H1 (cell line): Measurements from ENCODE around the gene IFNA14.

Experiments
- CHD2 ChIP-seq: IDR thresholded peaks from 2 replicates; pipeline ENCODE4 v1.6.1; 2012; ENCODE audit warnings: low read length, improper control_type of control experiment
- CTCF ChIP-seq, 3 experiments: IDR thresholded peaks; 1 replicate in 2 of 3; 2 replicates in 1 of 3; pipeline versions ENCODE4 v1.5.1 to v1.6.1; 2011; ENCODE audit warnings: low read length in 3 of 3, mild to moderate bottlenecking in 3 of 3, inconsistent platforms in 2 of 3, low read depth in 1 of 3, moderate library complexity in 1 of 3; ENCODE audit not compliant: insufficient read depth in 1 of 3; ENCODE audit errors: control extremely low read depth in 1 of 3
- EP300 ChIP-seq, 2 experiments: IDR thresholded peaks; 1 replicate in 1 of 2; 2 replicates in 1 of 2; pipeline ENCODE4 v1.6.1; 2011 to 2012; ENCODE audit warnings: low read depth in 2 of 2, low read length in 2 of 2, mild to moderate bottlenecking in 2 of 2, borderline replicate concordance in 1 of 2, inconsistent platforms in 1 of 2, moderate library complexity in 1 of 2
- HDAC2 ChIP-seq, 2 experiments: fragments of 300-600 bp in 1 of 2; sonication (generic) in 1 of 2; IDR thresholded peaks; 2 replicates each; pipeline ENCODE4 v1.6.1; 2011 to 2012; ENCODE audit warnings: low read depth in 2 of 2, low read length in 2 of 2, mild to moderate bottlenecking in 2 of 2, moderate library complexity in 2 of 2, borderline replicate concordance in 1 of 2, inconsistent platforms in 1 of 2
- KDM1A ChIP-seq: fragments of 200-600, 300-600 bp; sonication (generic); IDR thresholded peaks from 2 replicates; pipeline ENCODE4 v1.7.1; 2016; ENCODE audit warnings: mild to moderate bottlenecking, low read length, borderline replicate concordance
- MAX ChIP-seq: IDR thresholded peaks from 2 replicates; pipeline ENCODE4 v1.6.1; 2012; ENCODE audit warnings: inconsistent platforms
- POLR2A ChIP-seq, 2 experiments: IDR thresholded peaks; 1 replicate in 1 of 2; 2 replicates in 1 of 2; pipeline ENCODE4 v1.6.1; 2011; ENCODE audit warnings: low read depth in 2 of 2, low read length in 2 of 2, mild to moderate bottlenecking in 2 of 2; ENCODE audit errors: control extremely low read depth in 1 of 2
- SUZ12 ChIP-seq: fragments of 200-600 bp; sonication (generic); IDR thresholded peaks from 2 replicates; pipeline ENCODE4 v1.6.1; 2012; ENCODE audit warnings: mild to moderate bottlenecking, inconsistent platforms, low read length, moderate library complexity, mixed read lengths
- TEAD4 ChIP-seq: IDR thresholded peaks from 2 replicates; pipeline ENCODE4 v1.6.1; 2012; ENCODE audit warnings: low read depth, low read length, inconsistent platforms, mixed read lengths

GRCh38 chr9:21239911-21240310 lies at the start of gene IFNA14:
- TF ChIP-seq EP300 (IDR thresholded peaks at IDR 0.05; ENCODE audit: borderline replicate concordance in 1 of 2, low read depth in 2 of 2, low read length in 2 of 2) = no peak
- TF ChIP-seq CHD2 = no peak
- no peak for TF ChIP-seq POLR2A (IDR thresholded peaks at IDR 0.05; ENCODE audit: control extremely low read depth in 1 of 2, low read depth in 2 of 2, low read length in 2 of 2)
- no peak for TF ChIP-seq CTCF (IDR thresholded peaks at IDR 0.05; ENCODE audit: control extremely low read depth in 1 of 3, insufficient read depth in 1 of 3, low read depth in 1 of 3, low read length in 3 of 3)
- TF ChIP-seq HDAC2 (IDR thresholded peaks at IDR 0.05; ENCODE audit: borderline replicate concordance in 1 of 2, low read depth in 2 of 2, low read length in 2 of 2) = no peak
- TF ChIP-seq TEAD4 = no peak
- TF ChIP-seq MAX = no peak
- no peak for TF ChIP-seq KDM1A
- TF ChIP-seq SUZ12 = no peak
